GM23338 (cell line): ENCODE results near the gene ASMT. TPM values are rescaled to one million over a fixed set of nuclear protein-coding genes. Genes with fewer than 3 reads are reported as not detected.

Experiments used
- ATAC-seq: fragments of 200-7000 bp; cut with Tn5 transposase; 3 replicates; pipeline ENCODE4 v1.9.1; 2020
- DNase-seq: peaks from one replicate; pipeline ENCODE4 v3.0.0-alpha.2; 2015; ENCODE audit warnings: low spot score
- H2AFZ ChIP-seq: fragments of 200-600 bp; sonication (generic); 2 replicates; pipeline ENCODE4 v1.8.0; 2016; ENCODE audit warnings: antibody characterized with exemption, mild to moderate bottlenecking, moderate library complexity
- H3F3A ChIP-seq: fragments of 200-600 bp; sonication (generic); replicated peaks from 2 replicates; pipeline ENCODE4 v1.8.0; 2017; ENCODE audit warnings: antibody characterized with exemption, mixed run types, low read depth
- H3K27ac ChIP-seq: fragments of 200-600 bp; sonication (generic); 2 replicates; pipeline ENCODE4 v1.6.1; 2016; ENCODE audit warnings: low read depth
- H3K27me3 ChIP-seq: fragments of 200-600 bp; sonication (generic); 2 replicates; pipeline ENCODE4 v1.8.0; 2016; ENCODE audit warnings: mild to moderate bottlenecking, mixed run types, moderate library complexity; ENCODE audit not compliant: insufficient read depth
- H3K36me3 ChIP-seq: fragments of 200-600 bp; sonication (generic); 2 replicates; pipeline ENCODE4 v1.8.0; 2016; ENCODE audit warnings: mild to moderate bottlenecking; ENCODE audit not compliant: insufficient read depth
- H3K4me1 ChIP-seq: fragments of 200-600 bp; sonication (generic); 2 replicates; pipeline ENCODE4 v1.8.0; 2016; ENCODE audit warnings: mild to moderate bottlenecking, moderate library complexity; ENCODE audit not compliant: insufficient read depth
- H3K4me2 ChIP-seq: fragments of 200-600 bp; sonication (generic); 2 replicates; pipeline ENCODE4 v1.7.1; 2017; ENCODE audit warnings: mixed run types
- H3K4me3 ChIP-seq: fragments of 200-600 bp; sonication (generic); 2 replicates; pipeline ENCODE4 v1.6.1; 2016; ENCODE audit warnings: mixed run types
- H3K79me2 ChIP-seq: fragments of 200-600 bp; sonication (generic); replicated peaks from 2 replicates; pipeline ENCODE4 v1.8.0; 2017; ENCODE audit warnings: mild to moderate bottlenecking; ENCODE audit not compliant: insufficient read depth
- H3K9me2 ChIP-seq: fragments of 200-600 bp; sonication (generic); 2 replicates; pipeline ENCODE4 v1.8.0; 2017; ENCODE audit not compliant: insufficient read depth
- H4K20me1 ChIP-seq: fragments of 200-600 bp; sonication (generic); replicated peaks from 2 replicates; pipeline ENCODE4 v1.8.0; 2017; ENCODE audit warnings: mild to moderate bottlenecking; ENCODE audit not compliant: insufficient read depth
- H3K27ac Mint-ChIP-seq: 2 replicates; pipeline ENCODE4 v1.8.0; 2020; ENCODE audit warnings: inconsistent platforms, mild to moderate bottlenecking, moderate library complexity, mixed read lengths
- H3K27me3 Mint-ChIP-seq: 3 replicates; pipeline ENCODE4 v1.8.0; 2022; ENCODE audit warnings: low read depth, mild to moderate bottlenecking, moderate library complexity, mixed read lengths, inconsistent platforms; ENCODE audit not compliant: insufficient read depth, poor library complexity
- H3K36me3 Mint-ChIP-seq: 3 replicates; pipeline ENCODE4 v1.8.0; 2021; ENCODE audit warnings: low read depth, mild to moderate bottlenecking, inconsistent platforms, moderate library complexity, mixed read lengths
- H3K4me1 Mint-ChIP-seq: 3 replicates; pipeline ENCODE4 v1.8.0; 2020; ENCODE audit warnings: mild to moderate bottlenecking, inconsistent platforms, mixed read lengths
- H3K4me3 Mint-ChIP-seq: 3 replicates; pipeline ENCODE4 v1.8.0; 2021; ENCODE audit warnings: moderate library complexity, mild to moderate bottlenecking, inconsistent platforms, mixed read lengths
- H3K9me3 Mint-ChIP-seq: 3 replicates; pipeline ENCODE4 v1.8.0; 2020; ENCODE audit warnings: moderate library complexity, mild to moderate bottlenecking, inconsistent platforms, mixed read lengths
- CREB1 ChIP-seq: fragments of 250-450 bp; sonication (Bioruptor Pico); IDR thresholded peaks from 2 replicates; pipeline ENCODE4 v1.5.0; 2020; ENCODE audit warnings: low read depth, mild to moderate bottlenecking, moderate library complexity
- EZH2 ChIP-seq: fragments of 200-600 bp; sonication (generic); IDR thresholded peaks from one replicate; pipeline ENCODE4 v1.8.0; 2017; ENCODE audit warnings: antibody characterized with exemption, mild to moderate bottlenecking, low read depth; ENCODE audit not compliant: unreplicated experiment
- EZH2phosphoT487 ChIP-seq: fragments of 200-600 bp; sonication (generic); IDR thresholded peaks from one replicate; pipeline ENCODE4 v1.8.1; 2018; ENCODE audit warnings: antibody characterized with exemption; ENCODE audit not compliant: unreplicated experiment
- JUNB ChIP-seq: IDR thresholded peaks from one replicate; pipeline ENCODE4 v1.6.1; 2016; ENCODE audit warnings: antibody characterized with exemption; ENCODE audit not compliant: unreplicated experiment
- POLR2AphosphoS5 ChIP-seq: IDR thresholded peaks from 2 replicates; pipeline ENCODE4 v1.6.1; 2016; ENCODE audit warnings: antibody characterized with exemption, low read depth
- ZNF331 ChIP-seq: fragments of 250-450 bp; sonication (Bioruptor Pico); IDR thresholded peaks from 2 replicates; pipeline ENCODE4 v1.5.0; 2020; ENCODE audit warnings: low read depth, mild to moderate bottlenecking, moderate library complexity
- polyA plus RNA-seq: library from polyadenylated mRNA; unstranded; fragments of >200 nt; fragmentation: Nextera tagmentation; extraction: Ambion mirVana; gene quantifications from 2 replicates; pipeline ENCODE4 v1.2.1, GENCODE V29; 2016
- total RNA-seq: library from RNA; depleted of rRNA; stranded (reverse); fragments of >200 nt; shearing (Covaris generic); gene quantifications from 2 replicates; pipeline ENCODE4 v1.2.3, GENCODE V29; 2014
- TF ChIP-seq, protein P1 (sequence below), 2 experiments: fragments of 200-600 bp in 1 of 2; sonication (generic) in 1 of 2; conservative IDR thresholded peaks; 2 replicates each; pipeline versions ENCODE4 v1.5.1 to v1.6.1; 2016 to 2017; ENCODE audit warnings: antibody characterized with exemption in 2 of 2, low read depth in 2 of 2, mild to moderate bottlenecking in 2 of 2, moderate library complexity in 1 of 2
- TF ChIP-seq, protein P2 (sequence below): fragments of 250-450 bp; sonication (Bioruptor Pico); IDR thresholded peaks from 2 replicates; pipeline ENCODE4 v1.5.0; 2020; ENCODE audit warnings: mild to moderate bottlenecking, moderate library complexity
- TF ChIP-seq, protein P3 (sequence below): IDR thresholded peaks from 2 replicates; pipeline ENCODE4 v1.6.1; 2016; ENCODE audit warnings: antibody characterized with exemption

ASMT gene
- total and polyA plus RNA-seq, 2 experiments from 2014 or later = 0.53 to 2.4 TPM

DNA sequence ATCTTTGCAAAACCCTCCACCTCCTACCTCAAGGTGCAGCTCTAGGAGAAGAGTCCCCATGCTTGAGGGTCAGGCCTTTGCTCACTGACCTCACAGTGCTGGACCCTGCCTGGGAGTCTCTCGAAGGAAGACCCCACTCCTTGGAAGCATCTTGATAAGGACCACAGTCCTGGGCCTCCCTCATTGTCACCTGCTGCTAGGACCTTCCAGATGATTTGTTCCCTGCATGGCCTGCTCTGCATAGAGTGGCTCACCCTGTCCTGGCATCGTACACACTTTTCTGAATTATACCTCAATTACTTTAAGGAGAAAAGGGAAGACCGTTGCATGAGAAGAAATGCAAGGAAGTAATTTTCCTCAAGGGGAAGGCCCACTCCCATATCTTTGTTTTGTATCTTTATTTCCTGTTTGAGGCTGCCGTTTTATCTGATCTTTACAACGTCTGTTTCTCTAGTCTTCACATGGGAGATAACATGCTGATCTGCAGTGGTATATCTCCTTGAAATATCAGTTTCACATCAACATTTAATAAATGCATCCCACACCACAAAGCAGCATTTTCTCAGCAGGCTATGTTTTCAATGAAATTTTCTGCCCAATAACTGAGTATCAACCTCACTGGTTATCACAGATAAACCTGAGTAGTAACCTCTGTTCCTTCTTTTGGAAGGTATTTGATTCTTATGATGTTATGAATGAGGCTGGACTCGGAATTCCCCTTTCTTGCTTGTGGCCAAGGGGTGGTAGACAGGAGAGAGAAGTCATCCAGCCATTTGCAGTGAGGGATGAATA is 38.5 kb upstream of the ASMT start:
- Histone ChIP-seq H3K4me1 (no peaks in the 10 kb centered on the region), H3K4me3 (no peak overlapping the region), H3K27ac (no peak overlapping the region), H3F3A (no peaks in the 10 kb centered on the region), H3K9me2 (0 out of 2 replicates have a peak, but pooled peaks cover 13% of the 10 kb centered on the region), H2AFZ (no peak overlapping the region), H3K36me3 (no peaks in the 10 kb centered on the region), H4K20me1 (no peaks in the 10 kb centered on the region), H3K4me2 (no peak overlapping the region), H3K27me3 (no peaks in the 10 kb centered on the region), H3K79me2 (no peaks in the 10 kb centered on the region)
- H3K4me3 Mint-ChIP-seq = no peak overlapping the region
- H3K36me3 Mint-ChIP-seq = peaks cover 3% of the 10 kb centered on the region; the same call in 2 of the 3 replicates
- TF ChIP-seq, protein P1, sequence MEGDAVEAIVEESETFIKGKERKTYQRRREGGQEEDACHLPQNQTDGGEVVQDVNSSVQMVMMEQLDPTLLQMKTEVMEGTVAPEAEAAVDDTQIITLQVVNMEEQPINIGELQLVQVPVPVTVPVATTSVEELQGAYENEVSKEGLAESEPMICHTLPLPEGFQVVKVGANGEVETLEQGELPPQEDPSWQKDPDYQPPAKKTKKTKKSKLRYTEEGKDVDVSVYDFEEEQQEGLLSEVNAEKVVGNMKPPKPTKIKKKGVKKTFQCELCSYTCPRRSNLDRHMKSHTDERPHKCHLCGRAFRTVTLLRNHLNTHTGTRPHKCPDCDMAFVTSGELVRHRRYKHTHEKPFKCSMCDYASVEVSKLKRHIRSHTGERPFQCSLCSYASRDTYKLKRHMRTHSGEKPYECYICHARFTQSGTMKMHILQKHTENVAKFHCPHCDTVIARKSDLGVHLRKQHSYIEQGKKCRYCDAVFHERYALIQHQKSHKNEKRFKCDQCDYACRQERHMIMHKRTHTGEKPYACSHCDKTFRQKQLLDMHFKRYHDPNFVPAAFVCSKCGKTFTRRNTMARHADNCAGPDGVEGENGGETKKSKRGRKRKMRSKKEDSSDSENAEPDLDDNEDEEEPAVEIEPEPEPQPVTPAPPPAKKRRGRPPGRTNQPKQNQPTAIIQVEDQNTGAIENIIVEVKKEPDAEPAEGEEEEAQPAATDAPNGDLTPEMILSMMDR (conservative IDR thresholded peaks at IDR 0.05; ENCODE audit: low read depth in 2 of 2) = no peak
- TF ChIP-seq JUNB = no peak
- TF ChIP-seq EZH2phosphoT487 = no peak
- no peak overlapping the region for H3K27ac Mint-ChIP-seq
- DNase-seq = no peak
- H3K27me3 Mint-ChIP-seq = no peaks in the 10 kb centered on the region
- H3K4me1 Mint-ChIP-seq = no peaks in the 10 kb centered on the region
- H3K9me3 Mint-ChIP-seq = peaks cover 49% of the 10 kb centered on the region
- no peak for ATAC-seq

DNA sequence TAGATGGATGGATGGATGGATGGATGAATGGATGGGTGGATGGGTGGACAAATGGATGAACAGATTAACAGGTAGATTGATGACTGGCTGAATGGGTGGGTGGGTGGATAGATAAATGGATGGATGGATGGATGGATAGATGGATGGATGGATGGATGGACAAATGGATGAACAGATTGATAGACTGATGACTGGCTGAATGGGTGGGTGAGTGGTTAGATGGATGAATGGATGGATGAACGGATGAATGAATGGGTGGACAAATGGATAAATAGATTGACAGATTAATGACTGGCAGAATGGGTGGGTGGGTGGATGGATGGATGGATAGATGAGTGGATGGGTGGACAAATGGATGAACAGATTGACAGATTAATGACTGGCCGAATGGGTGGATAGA is 37.0 kb upstream of the ASMT start:
- H3K27ac ChIP-seq = no peak overlapping the region
- Mint-ChIP-seq H3K27ac (no peak overlapping the region), H3K36me3 (peaks cover 2% of the 10 kb centered on the region; the same call in 1 of the 3 replicates), H3K9me3 (peaks cover 39% of the 10 kb centered on the region), H3K27me3 (no peaks in the 10 kb centered on the region), H3K4me1 (no peaks in the 10 kb centered on the region), H3K4me3 (no peak overlapping the region)
- no peaks in the 10 kb centered on the region for H3K4me1 ChIP-seq
- H3K4me3 ChIP-seq = no peak overlapping the region
- no peak overlapping the region for H2AFZ ChIP-seq
- no peaks in the 10 kb centered on the region for H3K27me3 ChIP-seq
- H3F3A ChIP-seq = no peaks in the 10 kb centered on the region
- no peaks in the 10 kb centered on the region for H3K36me3 ChIP-seq
- H4K20me1 ChIP-seq = no peaks in the 10 kb centered on the region
- H3K9me2 ChIP-seq = 0 out of 2 replicates have a peak, but pooled peaks cover 13% of the 10 kb centered on the region
- DNase-seq (no peak), ATAC-seq (no peak)
- no peak overlapping the region for H3K4me2 ChIP-seq
- no peaks in the 10 kb centered on the region for H3K79me2 ChIP-seq
- no peak for TF ChIP-seq ZNF331 (CRISPR knock-in tag)
- TF ChIP-seq EZH2 = no peak
- no peak for TF ChIP-seq EZH2phosphoT487
- TF ChIP-seq CREB1 (CRISPR knock-in tag) = no peak
- TF ChIP-seq, protein P1 (conservative IDR thresholded peaks at IDR 0.05; ENCODE audit: low read depth in 2 of 2) = no peak
- TF ChIP-seq, protein P2, sequence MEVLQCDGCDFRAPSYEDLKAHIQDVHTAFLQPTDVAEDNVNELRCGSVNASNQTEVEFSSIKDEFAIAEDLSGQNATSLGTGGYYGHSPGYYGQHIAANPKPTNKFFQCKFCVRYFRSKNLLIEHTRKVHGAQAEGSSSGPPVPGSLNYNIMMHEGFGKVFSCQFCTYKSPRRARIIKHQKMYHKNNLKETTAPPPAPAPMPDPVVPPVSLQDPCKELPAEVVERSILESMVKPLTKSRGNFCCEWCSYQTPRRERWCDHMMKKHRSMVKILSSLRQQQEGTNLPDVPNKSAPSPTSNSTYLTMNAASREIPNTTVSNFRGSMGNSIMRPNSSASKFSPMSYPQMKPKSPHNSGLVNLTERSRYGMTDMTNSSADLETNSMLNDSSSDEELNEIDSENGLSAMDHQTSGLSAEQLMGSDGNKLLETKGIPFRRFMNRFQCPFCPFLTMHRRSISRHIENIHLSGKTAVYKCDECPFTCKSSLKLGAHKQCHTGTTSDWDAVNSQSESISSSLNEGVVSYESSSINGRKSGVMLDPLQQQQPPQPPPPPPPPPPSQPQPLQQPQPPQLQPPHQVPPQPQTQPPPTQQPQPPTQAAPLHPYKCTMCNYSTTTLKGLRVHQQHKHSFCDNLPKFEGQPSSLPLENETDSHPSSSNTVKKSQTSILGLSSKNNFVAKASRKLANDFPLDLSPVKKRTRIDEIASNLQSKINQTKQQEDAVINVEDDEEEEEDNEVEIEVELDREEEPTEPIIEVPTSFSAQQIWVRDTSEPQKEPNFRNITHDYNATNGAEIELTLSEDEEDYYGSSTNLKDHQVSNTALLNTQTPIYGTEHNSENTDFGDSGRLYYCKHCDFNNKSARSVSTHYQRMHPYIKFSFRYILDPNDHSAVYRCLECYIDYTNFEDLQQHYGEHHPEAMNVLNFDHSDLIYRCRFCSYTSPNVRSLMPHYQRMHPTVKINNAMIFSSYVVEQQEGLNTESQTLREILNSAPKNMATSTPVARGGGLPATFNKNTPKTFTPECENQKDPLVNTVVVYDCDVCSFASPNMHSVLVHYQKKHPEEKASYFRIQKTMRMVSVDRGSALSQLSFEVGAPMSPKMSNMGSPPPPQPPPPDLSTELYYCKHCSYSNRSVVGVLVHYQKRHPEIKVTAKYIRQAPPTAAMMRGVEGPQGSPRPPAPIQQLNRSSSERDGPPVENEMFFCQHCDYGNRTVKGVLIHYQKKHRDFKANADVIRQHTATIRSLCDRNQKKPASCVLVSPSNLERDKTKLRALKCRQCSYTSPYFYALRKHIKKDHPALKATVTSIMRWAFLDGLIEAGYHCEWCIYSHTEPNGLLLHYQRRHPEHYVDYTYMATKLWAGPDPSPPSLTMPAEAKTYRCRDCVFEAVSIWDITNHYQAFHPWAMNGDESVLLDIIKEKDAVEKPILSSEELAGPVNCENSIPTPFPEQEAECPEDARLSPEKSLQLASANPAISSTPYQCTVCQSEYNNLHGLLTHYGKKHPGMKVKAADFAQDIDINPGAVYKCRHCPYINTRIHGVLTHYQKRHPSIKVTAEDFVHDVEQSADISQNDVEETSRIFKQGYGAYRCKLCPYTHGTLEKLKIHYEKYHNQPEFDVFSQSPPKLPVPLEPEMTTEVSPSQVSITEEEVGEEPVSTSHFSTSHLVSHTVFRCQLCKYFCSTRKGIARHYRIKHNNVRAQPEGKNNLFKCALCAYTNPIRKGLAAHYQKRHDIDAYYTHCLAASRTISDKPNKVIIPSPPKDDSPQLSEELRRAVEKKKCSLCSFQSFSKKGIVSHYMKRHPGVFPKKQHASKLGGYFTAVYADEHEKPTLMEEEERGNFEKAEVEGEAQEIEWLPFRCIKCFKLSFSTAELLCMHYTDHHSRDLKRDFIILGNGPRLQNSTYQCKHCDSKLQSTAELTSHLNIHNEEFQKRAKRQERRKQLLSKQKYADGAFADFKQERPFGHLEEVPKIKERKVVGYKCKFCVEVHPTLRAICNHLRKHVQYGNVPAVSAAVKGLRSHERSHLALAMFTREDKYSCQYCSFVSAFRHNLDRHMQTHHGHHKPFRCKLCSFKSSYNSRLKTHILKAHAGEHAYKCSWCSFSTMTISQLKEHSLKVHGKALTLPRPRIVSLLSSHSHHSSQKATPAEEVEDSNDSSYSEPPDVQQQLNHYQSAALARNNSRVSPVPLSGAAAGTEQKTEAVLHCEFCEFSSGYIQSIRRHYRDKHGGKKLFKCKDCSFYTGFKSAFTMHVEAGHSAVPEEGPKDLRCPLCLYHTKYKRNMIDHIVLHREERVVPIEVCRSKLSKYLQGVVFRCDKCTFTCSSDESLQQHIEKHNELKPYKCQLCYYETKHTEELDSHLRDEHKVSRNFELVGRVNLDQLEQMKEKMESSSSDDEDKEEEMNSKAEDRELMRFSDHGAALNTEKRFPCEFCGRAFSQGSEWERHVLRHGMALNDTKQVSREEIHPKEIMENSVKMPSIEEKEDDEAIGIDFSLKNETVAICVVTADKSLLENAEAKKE (CRISPR knock-in tag) = no peak
- TF ChIP-seq, protein P3, sequence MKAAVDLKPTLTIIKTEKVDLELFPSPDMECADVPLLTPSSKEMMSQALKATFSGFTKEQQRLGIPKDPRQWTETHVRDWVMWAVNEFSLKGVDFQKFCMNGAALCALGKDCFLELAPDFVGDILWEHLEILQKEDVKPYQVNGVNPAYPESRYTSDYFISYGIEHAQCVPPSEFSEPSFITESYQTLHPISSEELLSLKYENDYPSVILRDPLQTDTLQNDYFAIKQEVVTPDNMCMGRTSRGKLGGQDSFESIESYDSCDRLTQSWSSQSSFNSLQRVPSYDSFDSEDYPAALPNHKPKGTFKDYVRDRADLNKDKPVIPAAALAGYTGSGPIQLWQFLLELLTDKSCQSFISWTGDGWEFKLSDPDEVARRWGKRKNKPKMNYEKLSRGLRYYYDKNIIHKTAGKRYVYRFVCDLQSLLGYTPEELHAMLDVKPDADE = no peak
- no peak for TF ChIP-seq POLR2AphosphoS5
